Amygdala (tissue), 56 donors: Measurements from ENCODE around the gene CMTR2.
A peak's percentile ranks its signal among the peaks of the same experiment; 100 is the strongest.
"Not testable (repeated sequence)": the region's sequence is repeated elsewhere in the genome, so short reads cannot be mapped to it uniquely, and the experiment has no call there.

Experiments
- DNase-seq, 56 donors: peaks; one replicate each; lab custom pipeline; 2025; lab: John Stamatoyannopoulos, UW

Gene CMTR2

GRCh38 chr16:71288890-71289731 is at the start of gene CMTR2:
Gene CMTR2 (minus strand): TSS chr16:71289402. CDS start chr16:71285920, 3,482 bp downstream.
- peak; percentile 56 to 96 (median 88) for DNase-seq

DNA sequence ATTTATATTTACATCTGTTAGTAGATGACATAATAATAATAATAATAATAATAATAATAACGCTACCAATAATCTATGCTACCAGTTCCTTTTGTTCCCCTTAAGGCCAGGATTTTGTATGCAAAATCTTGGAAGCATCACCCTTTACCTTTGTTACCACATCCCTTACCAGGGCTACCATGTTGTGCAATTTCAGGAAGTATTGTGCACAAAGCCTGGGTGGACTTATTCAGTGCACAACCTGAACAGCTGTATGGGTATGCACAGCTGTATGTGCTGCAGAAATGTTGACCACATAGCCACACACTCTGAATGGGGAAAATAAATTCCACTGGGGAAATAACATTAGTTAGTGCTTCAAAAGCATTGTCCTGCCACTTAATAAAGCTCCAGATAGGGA is 49.4 kb upstream of the CMTR2 start:
- DNase-seq: no peak

DNA sequence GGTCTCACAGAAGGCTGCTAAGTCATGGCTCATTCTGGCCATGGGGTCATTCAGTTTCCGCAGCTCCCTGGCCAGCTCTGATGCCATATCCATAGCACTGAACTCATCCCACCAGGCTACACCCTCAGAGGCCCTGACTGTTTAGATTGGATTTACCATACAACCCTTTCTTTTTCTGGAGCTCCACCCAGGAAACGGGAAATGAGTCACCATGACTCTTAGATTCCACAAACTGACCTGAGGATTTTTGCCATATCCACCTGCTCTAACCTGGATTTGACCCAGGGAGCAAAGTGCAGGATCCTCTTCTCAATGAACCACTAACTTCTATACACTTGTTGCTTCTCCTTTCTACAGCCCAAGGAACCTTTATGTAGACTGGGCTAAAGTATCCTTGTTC is 49.0 kb upstream of the CMTR2 start:
- DNase-seq: no peak

DNA sequence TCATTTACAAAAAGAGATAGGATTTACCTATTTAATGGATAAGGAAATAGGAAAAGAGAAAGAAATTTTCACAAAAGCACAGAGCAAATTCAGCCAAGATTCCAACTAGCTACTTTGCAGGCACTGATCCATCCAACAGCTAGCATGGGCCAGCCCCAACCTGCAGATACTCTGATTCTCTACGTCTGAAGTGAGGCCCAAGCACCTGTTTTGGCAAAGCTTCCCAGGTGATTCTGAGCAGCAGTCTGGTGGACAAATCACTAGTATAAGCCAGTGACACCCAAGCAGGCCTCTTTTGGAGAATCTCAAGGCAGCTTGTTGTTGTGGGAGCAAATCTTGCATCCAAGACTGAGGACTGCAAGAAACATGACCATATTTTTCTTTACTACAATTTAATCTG is 48.4 kb upstream of the CMTR2 start:
- DNase-seq: no peak

DNA sequence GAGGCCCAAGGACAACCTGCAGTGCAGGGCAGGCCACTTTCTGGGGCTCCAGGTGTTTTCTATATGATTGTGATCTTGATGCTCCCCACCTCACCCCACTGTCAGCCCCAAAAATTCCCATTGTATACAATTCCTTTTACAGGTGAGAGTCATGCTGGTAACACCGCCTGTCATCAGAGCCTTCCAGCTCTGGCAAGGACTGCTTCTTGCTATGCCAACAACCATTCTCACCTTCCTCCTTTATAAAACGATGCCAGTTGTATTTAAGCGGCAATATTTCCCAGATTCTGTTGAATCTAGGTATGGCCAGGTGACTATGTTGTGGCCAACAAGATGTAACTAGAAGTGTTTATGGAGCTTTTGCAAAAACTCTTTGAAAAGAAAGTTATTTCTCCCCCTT is 38.9 kb upstream of the CMTR2 start:
- DNase-seq: no peak

DNA sequence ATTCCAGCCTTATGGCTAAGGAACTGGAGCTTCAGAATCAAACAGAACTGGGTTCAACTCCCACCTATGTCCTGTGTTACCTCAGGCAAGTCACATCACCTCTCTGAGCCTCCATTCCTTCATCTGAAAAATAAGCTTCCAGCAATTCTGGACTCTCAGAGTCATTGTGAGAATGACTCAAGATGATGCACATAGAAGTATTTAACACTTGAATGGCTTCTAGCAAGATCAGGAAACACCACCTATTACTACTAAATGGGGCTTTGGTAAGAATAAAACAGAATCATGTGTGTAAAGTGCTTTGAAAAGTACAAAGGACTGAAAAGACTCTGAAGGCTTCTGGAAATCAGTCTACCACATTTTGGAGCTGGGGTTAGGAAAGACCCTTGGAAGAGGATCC is 38.5 kb upstream of the CMTR2 start:
- DNase-seq: no peak

- no peak for DNase-seq
Observed at GRCh38 chr16:71319999-71320398, 30.8 kb upstream of the CMTR2 start.

DNA sequence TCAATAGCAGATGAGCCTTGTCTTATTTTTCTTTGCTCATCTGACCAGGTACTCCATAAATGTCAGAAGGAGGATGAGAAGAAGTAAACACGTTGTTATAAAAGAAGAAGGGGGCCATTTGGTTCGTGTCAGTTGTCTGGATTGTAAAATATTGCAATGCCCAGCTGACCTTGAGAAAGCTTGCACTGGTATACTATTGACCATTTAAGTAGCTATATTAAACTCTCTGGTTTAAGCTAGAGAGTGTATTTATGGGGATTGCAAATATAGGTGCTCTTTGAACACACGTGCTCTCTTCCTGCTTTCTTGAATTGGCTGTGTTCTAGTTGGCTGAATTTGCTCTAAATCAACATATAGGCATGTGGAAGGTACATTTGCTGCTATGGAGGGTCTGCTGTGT is 26.1 kb upstream of the CMTR2 start:
- no peak for DNase-seq

DNA sequence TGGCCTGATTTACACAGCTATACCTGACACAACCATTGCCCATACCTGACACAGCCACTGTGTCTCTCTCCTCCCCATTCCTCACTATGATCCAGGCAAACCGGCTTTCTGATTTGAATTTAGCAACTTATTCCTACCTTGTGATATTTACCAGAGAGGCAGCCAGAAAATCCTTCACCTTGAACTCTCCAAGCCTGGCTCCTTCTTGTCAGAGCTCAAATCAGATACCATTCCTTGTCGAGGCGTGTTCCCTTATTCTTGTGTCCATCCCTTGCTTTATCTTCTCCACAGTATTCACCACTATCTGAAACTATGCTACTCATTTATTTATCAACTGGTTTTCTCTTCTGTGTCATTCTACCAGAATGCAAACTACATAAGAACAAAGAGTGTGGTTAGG is 24.4 kb upstream of the CMTR2 start:
- DNase-seq: not testable (repeated sequence)

DNA sequence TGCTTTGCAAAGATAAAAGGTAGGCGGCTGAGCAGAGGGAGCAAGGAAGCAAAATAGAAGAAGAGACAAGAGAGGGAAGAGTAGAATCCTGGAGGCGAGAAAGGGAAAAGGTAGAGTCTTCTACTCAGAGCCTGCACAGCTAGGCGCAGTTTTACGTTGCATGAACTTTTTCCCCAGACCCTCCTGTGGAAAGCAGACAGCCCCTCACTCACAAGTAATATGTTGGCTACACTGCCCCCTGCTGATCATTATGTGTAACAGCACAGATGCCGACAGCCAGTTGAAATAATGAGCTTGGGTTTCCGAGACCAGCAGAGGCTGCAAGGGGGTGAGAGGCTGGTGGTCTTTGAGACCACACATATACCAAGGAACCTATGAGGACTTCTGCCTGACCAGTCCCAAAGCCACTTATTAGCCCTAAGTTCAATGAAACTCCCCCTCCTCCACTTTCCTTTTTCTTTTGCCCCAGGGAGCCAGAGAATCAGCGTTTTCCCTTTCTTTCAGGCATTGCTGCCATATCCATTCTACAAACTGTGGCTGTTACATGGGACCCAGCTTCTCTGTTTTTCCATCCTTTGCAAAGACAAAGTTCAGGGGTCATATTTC is 22.5 kb upstream of the CMTR2 start:
- DNase-seq: peak in 13 of 56 donors; percentile 1 to 30 (median 4)

DNA sequence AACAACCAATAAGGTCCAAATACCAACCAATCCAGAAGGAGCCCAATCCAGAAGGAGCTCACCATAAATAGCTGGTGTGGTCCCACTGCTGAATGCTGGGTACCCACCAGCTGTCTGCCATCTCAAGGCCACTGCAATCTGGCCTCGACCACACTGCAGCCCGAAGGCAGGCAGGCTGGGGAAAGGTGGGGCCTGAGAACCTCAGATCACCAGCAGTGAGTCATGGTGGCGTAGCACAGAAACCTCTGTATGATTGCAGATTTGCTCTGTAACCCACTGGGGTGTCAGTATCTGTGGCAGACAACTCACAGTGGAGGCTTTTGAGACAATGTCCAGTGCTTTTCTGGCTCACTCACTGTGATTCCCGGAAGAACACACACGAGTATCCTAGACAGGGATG is 14.7 kb upstream of the CMTR2 start:
- DNase-seq: no peak

GRCh38 chr16:71297341-71297634 is 8.1 kb upstream of the CMTR2 start:
- no peak for DNase-seq

DNA sequence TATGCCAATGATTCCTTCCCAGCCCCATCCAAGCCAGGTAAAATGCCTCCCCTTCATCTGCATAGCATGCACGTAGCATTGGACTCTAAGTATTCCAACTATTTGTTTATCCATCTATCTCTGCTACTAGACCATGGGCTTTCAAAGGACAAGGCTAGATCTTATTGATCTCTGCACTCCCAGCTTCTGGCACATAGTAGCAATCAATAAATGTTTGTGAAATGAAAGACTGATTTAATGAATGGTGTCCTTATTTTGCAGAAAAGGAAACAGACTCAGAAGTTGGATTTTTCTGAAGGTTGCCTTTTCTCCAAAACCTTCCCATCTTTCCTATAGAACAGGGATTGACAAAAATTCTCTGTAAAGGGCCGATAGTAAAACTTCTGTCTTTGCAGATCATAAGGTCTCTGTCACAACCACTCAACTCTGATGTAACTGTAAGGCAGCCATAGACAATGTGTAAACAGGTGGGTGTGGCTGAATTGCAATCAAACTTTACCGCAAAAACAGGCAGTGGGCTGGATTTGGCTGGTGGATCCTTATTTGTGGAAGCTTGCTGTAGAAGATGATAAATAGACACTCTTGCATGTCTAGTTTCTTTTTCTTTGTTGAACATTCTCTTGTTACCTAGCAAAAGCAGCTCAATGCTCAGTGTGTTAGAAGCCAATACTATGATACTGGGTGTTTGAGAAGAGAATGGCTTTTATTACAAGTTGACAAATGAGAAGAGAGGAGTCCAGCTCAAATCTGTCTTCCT is 7.6 kb upstream of the CMTR2 start:
- DNase-seq: no peak

GRCh38 chr16:71295950-71296349 is 6.7 kb upstream of the CMTR2 start:
- DNase-seq: no peak

DNA sequence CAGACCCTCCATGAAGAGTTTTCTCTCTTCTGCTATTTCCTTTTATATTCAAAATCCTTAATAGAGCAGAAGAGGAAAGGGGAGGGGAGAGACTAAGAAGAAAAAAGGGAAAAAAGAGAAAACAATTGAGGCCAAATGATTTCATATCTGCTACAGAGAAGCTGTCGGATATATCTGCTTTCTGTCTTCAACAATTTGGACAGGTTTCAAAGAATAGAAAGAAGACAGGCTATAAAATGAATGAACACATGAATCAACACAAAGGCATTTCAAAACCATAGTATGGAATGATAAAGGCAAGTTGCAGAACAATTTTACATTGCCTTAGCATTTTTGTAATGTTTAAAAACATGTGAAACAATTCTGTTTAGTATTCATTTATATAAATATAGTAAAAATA is 4.7 kb upstream of the CMTR2 start:
- no peak for DNase-seq

GRCh38 chr16:71292095-71292494 is 2.9 kb upstream of the CMTR2 start:
- DNase-seq: not testable (repeated sequence)

DNA sequence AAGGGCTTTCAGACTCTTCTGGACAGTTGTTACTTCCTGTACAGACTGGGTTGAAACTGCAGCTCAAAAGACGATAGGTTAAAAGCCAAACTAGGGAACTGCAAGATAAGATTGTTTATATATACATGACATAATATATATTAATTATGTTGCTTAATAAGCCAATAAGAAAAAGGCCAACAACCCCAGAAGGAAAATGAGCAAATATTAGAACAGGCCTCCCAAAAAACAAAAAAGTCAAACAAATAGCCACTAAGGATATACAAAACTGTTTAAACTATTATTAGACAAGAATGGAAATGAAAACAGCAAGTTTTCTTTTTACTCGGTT is 495 bp upstream of the CMTR2 start:
- no peak for DNase-seq

DNA sequence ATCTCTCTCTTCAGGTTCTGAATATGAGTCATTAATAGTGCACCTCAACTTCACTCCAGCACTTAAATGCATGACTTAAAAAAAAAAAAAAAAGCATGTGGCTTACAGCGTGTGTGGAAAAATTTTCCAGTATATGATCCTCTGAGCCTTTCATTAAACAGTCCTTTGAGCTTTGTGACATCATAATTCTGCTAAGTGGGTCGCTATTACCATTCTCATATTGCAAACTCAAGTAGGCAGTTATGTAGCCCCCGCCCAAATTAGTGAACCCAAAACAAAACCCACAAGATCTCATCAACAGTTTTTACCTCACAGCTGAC is 672 bp downstream of the CMTR2 start:
- DNase-seq: no peak

DNA sequence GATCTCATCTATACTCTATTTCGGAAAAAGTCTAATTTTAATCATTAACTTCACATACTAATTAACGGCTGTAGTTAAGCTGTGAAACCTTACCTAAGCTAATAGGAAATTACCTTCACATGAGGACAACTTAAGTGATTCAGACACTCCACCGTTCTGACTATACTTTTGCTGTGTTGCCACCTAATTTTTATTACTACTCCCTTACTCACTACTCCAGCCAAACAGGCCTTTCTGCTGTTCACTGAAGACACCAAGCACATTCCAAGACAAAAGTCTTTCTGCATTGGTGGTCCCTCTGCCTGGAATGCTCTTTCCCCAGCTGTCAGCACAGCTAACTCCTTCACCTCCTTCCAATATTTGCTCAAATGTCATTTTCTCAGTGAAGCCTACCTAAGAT is 1.3 kb downstream of the CMTR2 start:
- DNase-seq: no peak

DNA sequence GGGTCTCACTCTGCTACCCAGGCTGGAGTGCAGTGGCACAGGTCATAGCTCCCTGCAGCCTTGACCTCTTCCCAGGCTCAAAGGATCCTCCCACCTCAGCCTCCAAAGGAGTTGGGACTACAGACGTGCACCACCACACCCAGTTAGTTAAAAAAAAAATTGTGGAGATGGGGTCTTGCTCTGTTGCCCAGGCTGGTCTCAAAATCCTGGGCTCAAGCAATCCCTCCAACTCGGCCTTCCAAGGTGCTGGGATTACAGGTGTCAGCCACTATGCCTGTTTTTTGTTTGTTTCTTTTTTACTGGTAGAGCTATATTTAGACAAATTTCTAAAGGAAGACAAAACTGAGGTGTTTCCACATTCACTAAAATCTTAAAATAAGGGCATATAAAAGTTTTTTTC is 1.7 kb downstream of the CMTR2 start:
- no peak for DNase-seq

- DNase-seq: no peak
Observed at GRCh38 chr16:71283612-71284011, 5.6 kb downstream of the CMTR2 start.

DNA sequence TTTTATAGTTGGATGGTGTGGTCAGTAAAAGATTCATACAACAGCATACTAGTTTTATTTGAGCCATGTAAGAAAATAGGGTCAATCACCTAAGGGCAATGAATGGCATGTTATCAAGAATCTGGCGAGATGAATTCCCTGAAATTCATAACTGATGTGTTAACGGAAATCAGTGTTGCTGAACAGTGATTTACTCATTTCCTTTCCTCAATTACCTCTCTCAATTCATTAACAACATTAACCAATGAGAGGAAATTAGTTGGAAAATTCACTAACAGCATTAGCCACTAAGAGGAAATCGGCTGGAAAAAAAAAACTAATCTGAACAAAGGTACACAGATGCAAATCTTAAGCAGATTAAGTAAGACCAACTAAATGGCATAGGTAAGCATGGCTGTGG is 6.3 kb downstream of the CMTR2 start:
- no peak for DNase-seq
